Activated T-cell treated with anti-CD3 and anti-CD28 coated beads for 1 hour (primary cell): ENCODE measurements around the gene GPATCH1.
"Not testable (repeated sequence)": the region's sequence is repeated elsewhere in the genome, so short reads cannot be mapped to it uniquely, and the experiment has no call there.

Source experiments
- DNase-seq: peaks from one replicate; pipeline ENCODE4 v3.0.0-alpha.2; 2020; ENCODE audit warnings: low read depth

Gene GPATCH1

GRCh38 chr19:33159149-33159548 is 78.2 kb downstream of the GPATCH1 start:
- DNase-seq = no peak

GRCh38 chr19:33159893-33160292 is 78.9 kb downstream of the GPATCH1 start:
- no peak for DNase-seq

GRCh38 chr19:33161201-33161600 is 80.2 kb downstream of the GPATCH1 start:
- no peak for DNase-seq

DNA sequence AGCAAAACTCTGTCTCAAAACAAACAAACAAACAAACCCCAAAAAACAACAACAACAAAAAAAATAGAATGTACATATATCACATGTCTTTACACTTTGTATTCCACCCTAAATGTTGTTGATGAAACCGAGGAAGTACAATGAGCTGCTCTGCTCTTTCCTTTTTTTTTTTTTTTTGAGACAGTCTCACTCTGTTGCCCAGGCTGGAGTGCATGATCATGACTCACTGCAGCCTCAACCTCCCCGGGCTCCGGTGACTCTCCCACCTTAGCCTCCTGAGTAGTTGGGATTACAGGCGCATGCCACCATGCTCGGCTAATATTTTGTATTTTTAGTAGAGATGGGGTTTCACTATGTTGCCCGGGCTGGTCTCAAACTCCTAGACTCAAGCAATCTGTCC is 82.5 kb downstream of the GPATCH1 start:
- DNase-seq = no peak

DNA sequence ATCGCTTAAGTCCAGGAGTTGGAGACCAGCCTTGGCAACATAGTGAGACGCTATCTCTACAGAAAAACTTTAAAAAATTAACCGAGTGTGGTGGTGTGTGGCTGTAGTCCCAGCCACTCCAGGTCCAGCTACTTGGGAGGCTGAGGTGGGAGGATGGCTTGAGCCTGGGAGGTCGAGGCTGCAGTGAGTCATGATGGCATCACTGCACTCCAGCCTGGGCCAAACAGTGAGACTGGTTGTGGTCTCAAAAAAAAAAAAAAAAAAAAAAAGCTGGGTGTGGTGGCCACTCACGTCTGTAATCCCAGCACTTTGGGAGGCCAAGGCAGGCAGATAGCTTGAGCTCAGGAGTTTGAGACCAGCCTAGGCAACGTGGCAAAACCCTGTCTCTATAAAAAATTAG is 85.1 kb downstream of the GPATCH1 start:
- not testable (repeated sequence) for DNase-seq

- no peak for DNase-seq
These were observed 86.5 kb downstream of the GPATCH1 start for GRCh38 chr19:33167438-33167837.

DNA sequence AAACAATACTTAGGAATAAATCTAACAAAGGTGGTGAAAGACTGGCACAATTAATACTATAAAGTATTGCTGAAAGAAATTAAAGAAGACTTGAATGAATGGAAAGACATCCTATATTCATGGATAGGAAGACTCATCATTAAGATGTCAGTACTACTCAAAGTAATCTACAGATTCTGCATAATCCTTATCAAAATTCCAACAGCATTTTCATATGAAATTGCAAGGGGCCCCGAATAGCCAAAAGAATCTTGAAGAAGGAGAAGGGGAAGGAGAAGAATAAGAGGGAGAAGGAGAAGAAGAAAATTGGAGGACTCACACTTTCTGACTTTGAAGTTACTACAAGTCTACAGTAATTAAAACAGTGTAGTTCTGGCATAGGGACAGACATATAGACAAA is 87.5 kb downstream of the GPATCH1 start:
- DNase-seq = no peak

GRCh38 chr19:33171222-33171795 is 90.3 kb downstream of the GPATCH1 start:
- no peak for DNase-seq

GRCh38 chr19:33171916-33172359 is 91.0 kb downstream of the GPATCH1 start:
- DNase-seq = no peak

DNA sequence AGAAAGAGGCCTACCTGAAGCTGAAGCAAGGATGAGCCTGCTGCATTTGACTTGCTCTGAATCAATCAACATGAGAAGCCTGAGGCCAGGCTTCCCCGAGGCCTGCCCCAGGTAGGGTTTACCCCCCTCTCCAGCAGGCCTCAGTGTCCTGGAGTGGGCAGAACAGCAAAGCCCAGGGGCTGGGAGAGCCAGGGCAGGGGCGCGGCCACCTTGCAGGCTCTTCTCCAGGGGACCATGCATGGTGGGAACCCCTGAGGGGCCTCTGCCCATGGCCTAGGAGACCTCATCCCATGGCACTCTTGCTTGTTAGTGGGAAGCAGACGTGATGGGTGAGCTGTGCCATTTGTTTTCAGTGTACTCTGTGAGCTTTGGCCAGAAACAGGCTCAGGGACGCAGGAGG is 93.2 kb downstream of the GPATCH1 start:
- no peak for DNase-seq

DNA sequence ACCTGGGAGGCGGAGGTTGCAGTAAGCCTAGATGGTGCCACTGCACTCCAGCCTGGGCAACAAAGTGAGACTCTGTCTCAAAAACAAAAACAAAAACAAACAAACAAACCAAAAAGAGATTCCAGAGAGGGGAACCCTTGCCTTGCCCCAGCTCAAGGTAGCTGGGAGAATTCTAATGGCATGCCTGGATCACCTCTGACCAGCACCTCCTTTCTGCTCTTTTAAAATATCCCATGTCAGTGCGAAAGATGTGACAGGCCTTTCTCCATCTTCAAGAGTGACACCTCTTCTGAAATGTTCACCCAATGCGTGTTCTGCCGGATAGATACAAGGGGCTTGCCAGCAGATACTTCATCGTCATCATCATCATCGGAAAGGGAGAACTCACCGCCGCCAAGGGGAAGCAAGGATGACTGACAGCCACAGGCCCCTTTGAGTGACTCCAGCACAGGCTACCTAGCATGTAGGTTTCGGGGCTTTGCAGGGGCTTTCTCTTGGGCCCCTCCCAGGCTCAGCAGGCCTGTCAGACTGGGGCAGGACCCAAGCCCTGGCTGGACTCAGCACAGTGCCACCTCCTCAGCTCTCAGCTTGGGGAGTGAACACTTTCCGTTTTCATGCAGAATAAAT is 94.3 kb downstream of the GPATCH1 start:
- DNase-seq = no peak

DNA sequence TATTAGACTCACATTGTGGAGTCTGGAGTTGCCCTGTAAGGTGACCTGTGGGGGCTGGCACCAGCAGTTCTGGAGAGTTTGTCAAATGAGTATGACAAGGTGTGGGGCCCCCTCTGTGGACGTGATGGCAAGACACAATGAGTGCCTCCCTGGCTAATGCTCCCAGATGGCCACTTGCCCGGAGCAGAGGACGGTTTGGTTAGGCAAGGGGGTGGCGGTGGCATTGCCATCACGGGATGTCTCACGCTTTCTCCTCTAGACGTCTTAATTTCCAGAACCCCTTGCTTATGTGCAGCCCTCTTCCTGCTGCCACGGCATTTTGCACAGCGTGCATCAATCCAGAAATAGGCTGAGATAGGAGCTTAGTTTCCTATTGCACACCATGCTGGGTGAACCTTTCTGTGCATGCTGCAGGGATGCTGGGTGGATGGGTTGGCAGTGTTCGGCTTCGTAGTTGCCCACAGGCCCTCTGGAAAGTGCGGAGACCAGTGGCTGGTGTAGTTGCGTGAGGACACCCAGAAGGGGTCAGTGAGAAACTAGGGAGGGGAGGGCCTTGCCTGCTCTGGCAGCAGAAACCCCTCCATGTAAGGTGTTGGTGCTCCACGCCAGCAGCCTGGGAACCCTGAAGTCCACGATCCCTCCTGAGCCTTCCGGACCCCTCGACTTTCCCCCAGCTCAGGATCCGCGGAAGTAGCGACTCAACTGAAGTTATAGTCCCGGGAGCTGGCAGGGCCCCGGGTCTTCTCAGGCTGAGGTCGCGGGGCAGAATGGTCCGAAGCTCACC is 95.1 kb downstream of the GPATCH1 start:
- DNase-seq = no peak

DNA sequence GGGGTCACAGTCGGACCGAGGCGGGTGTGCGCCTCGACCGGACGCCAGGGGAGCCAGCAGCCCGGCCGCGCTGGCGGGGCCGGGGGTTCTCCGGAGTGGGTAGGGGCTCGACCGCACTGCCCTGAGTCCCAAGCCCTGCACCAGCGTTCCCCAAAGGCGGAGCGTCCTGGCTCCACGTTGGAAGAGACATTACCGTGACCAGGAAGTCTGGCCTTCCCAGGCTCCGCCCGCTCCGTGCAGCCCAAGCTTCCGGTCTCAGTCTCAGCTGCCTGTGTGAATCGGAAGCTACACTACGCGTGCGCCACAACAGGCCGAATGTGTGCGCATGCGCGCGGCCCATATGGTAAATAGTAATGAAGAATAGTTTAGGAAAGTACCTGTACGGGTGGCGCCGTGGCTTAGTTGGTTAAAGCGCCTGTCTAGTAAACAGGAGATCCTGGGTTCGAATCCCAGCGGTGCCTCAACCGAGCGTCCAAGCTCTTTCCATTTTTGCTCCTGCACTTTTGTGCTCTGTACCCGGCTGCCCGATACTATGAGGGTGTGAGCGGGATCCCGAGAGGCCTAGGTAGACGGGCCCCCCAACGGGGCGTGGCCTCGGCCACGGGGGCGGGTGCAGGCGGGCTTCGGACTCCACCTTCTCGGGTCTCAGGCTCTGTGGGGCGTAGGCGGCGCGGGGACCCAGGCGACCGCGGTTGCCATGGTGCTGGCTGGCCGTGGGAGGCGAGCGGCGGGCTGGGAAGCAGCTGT is 95.9 kb downstream of the GPATCH1 start:
- peak; percentile 92 for DNase-seq

GRCh38 chr19:33177417-33177979 is 96.5 kb downstream of the GPATCH1 start:
- DNase-seq = peak; percentile 67
